ENCODE data around the gene OFD1. TPM values are rescaled to one million over a fixed set of nuclear protein-coding genes. Genes with fewer than 3 reads are reported as not detected.

Gene OFD1
- polyA plus RNA-seq, 1 donor = 62.9 TPM

DNA sequence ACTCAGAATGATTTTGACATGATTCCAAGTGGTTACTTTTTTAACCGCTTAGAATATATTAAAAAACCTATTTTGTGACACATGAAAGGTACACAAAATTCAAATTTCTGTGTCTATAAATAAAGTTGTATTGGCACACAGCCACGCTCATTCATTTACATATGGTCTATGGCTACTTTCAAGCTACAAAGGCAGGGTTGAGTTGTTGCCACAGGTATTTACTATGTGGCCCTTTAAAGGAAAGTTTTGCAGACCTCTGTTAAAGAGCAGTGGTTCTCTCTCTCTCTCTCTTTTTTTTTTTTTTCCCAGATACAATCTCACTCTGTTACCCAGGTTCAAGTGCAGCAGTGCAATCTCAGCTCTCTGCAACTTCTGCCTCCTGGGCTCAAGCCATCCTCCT is 59.3 kb downstream of the OFD1 start:
- no peak for DNase-seq

DNA sequence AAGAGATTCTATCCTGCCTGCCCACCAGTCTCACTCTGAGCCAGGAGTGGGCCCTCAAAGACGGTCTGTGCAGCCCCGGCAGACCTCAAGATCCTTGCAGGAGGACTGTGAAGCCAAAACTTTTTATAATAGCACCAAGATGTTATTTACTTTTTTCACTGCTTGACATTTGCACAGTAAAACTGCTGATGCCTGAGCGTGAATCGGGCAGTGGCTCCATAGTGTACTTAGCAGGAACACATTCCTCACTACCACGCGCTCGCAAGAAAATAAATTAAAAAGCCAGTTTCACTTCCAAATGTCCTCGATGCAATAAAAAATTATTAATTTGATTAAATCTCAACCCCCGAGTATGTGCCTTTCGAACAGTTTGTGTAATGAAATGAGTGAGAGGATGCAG is 59.9 kb downstream of the OFD1 start:
- DNase-seq = no peak

DNA sequence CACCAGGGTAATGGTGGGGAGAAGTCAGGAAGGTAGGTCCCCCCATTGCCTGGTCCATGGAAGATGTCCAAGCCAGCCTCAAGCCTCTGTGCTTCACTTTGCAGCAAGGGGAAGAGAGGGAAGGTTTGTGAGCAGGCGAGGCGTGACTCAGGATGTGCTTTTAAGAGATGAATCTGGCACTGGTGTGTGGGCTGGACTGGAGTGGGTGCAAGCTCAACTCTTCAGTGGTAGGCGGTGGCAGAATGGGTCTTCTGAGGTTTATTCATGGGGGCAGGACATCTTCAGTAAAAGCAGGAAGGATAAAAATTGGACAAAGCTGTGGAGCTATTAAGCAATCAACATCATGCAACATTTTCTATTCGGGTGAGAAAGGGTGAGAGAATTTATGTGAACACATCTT is 63.0 kb downstream of the OFD1 start:
- DNase-seq = no peak

DNA sequence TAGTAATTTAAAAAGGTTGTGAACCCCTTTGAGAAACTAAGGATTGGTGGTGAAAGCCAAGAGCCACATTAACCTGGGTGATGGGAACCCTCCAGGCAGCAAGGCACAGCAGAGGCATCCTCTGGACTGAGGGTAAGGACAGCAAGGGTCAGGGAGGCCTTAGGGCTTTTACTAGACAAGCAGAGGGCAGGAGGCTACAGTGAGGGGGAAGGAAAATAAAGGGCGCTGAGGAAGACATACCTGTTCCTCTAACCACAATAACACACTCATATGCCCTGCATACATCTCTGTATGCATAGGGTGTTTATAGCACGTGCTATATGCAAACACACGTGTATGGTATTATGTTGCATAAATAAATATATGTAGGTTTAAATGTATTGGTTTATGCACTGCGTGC is 63.6 kb downstream of the OFD1 start:
- no peak for DNase-seq

DNA sequence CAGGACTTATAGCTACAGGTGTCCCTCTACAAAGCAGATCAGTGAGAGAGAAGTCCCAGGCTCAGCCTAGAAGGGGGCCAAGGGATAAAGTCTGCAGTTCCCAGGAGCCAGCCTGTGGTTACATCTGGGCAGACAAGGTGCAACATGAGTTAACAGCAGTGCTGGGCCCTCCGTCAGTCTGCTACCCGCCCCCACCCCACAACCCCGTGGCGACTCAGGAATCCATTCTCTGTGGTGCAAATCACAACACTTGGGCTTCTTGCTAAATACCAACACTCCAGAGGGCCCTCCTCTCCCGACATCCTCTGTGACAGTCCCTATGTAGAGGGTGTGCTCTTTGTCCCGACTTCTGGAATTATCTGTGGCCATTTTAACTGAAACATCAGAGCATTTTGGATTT is 68.6 kb downstream of the OFD1 start:
- no peak for DNase-seq

DNA sequence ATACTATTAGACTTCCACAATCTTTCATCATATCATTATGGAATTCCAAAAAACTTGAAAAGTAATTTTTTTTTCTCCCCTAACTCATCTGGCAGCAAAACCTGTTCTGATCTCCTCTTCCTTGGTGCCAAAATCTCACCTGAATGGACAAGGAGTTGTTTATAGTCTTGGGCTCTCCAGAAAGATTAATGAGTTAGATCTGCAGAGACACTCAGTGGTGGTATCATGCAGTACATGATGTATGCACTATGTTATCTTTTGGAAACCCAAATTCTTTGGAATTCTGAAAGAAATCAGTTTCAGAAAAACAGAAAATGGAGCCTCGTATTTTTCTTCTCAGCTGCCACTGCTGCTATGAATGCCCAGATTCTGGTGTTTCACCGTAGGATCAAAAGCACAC is 70.7 kb downstream of the OFD1 start:
- DNase-seq = no peak

DNA sequence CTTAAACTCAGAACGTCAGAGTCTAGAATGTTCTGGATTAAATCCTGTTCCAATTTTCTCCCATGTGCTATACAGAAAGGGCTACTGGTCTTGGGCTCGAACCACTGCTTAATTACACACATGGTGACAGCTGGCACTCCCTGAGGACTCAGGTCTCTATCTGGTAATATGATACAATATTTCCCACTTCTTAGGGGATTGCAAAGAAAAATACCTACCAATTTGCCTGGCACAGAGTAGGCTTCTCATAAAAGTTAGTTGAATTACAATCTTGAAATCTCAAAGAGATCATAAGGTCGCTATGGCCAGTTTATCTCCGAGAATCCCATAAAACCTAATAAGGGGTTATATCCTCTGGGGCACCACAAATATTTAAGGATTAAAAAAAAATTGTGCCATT is 73.7 kb downstream of the OFD1 start:
- no peak for DNase-seq

DNA sequence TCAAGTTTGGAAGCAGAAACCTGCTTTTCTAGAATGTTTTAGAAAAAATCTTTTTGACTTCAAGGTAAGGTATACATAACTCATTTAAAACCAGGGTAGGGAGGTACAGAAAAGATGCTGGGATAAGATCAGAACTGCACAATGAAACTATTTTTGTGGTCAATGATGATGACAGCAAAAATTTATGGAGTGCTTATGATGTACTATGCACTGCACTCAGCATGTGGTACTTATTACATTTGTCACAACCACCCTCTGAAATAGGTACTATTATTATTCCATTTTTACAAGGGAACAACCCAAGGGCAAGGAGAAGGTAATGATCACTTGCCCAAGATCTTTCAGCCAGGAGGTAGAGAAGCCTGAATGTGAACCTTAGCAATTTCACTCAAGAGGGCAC is 74.3 kb downstream of the OFD1 start:
- no peak for DNase-seq

DNA sequence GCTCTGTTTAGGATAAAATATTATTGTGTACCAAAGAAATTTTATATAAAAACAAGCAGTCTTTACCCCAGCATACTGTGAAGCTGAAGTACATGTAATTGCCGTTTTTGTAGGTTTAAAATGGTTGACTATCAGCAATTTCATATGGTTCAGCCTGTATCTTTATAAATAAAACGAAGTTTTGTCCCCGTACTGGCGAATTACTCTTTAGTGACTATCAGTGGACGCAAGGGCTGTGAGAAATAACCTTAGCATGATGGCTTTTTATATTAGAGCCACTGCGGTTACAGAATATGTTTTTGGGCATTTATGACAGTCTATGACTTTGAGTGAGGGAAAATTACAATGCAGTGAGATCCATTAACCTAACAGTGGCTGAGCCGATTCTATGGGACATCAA is 81.1 kb downstream of the OFD1 start:
- DNase-seq = no peak

DNA sequence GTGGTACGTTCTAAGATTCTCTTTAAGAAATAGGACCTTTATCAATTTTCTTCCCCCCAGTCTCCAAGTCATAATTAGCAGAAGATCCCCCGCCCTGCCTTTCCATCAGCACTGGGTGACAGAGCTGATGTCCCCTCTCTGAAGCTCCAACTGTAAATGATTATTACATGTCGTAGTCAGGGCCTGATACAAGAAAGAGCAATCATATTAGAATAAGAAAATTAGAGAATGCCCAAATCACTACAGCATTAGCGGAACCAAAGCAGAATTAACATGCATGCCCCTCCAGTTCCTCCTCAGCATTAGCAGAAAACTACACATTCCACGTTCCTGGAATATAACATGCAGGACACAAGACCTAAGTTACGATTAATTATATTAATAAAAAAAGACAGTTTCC is 81.6 kb downstream of the OFD1 start:
- DNase-seq = no peak

DNA sequence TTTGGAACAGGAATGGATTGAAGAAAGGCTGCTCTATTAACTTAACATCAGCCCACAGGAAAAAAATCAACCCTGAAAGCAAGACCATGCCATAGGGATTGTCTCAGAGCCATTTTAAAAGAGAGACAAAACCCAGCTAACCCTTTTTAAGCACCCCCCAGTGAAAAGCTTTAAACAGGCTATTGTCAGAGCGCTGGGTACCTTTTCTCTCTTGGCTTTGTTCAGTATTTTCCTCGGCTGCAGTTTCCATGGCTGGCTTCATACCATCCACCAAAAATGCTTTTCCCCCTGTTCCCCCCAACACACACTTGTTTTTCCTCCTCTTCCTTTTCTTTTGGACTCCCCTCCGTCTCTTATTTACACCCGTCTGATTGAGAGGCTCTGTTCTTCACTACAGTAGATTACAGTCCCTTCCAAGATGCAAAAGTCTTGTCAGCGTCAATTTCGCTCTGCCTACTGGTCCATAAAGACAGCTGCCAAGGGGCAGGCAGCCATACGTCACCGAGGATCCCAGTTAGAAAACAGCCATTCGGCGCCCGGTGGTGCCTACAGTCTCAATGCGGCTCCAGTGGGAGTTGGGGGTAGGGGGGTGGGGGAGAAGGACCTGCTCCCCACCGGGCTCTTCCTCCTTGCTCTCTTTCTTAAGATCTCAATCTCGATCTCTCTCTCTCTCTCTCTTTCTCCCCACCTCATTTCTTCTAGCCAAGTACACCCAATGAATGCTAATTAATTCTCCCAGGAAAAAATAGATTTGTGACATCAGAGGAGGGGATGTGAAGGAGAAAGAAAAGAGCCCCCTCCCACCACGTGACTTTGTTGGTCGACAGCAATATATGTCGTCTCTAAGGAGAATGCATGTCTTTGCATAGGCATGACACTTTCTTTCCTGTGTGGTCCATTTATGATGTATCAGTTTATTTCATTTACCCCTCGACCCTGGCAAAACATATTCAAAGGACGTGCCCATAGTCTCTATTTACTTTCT is 82.4 kb downstream of the OFD1 start, which contains the start of gene GPM6B:
TSS of gene GPM6B (minus strand) at position 451 of the 985 bp plus-strand sequence. CDS start at position 262, 189 bp downstream.
- DNase-seq = peak; percentile 6

Other genes starting within 250 kb of the OFD1 start
- 23.1 TPM for gene EGFL6, start 165.1 kb upstream of the OFD1 start, polyA plus RNA-seq (ENCODE audit: insufficient read length)
- gene TCEANC, start 81.6 kb upstream of the OFD1 start, polyA plus RNA-seq (ENCODE audit: insufficient read length) = 6.9 TPM
- gene RAB9A, start 45.6 kb upstream of the OFD1 start, polyA plus RNA-seq (ENCODE audit: insufficient read length) = 23.9 TPM
- 22.7 TPM for gene TRAPPC2, start 128 bp upstream of the OFD1 start, polyA plus RNA-seq (ENCODE audit: insufficient read length)
- 21.5 TPM for gene GPM6B, start 82.3 kb downstream of the OFD1 start, polyA plus RNA-seq (ENCODE audit: insufficient read length)